NCI-H345 treated with DMSO at 0.1 percent for 48 hours (cell line): ENCODE results near the gene EXOC1L.

Source experiments
- DNase-seq: peaks from one replicate; lab custom pipeline; 2025; ENCODE audit not compliant: unreplicated experiment; lab: John Stamatoyannopoulos, UW

The EXOC1L gene, protein sequence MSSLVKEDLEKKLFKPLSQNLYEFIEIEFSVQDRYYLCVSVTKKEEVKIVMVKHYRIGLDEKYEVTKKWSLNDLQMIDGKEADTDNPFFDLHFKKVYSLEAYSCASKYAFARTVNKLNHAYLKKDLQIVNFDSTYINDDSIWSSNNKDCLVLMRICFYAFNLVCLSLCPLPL

DNA sequence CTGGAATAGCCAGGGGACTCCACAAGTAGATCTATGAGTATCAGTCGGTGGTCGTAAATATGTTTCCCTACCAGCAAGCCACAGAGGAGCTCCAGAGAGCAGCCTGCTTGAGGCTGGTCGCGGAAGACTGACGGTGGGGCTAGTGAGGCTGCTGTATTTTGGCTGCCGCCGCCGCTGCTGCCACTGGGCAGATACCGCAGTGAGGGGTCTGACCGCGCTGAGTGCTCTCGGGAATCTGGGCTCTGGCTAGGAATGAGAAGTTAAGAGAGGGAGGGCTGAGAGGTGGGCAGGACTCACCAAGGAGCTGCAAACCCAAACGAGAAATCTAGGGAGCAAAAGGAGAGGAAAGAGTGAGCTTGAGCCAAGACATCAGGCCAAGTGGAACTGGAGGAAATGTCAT, at the start of gene EXOC1L:
Gene EXOC1L (plus strand): TSS at position 157 of the 400 bp plus-strand sequence. CDS start 237 bp downstream, at position 394.
- no peak for DNase-seq

DNA sequence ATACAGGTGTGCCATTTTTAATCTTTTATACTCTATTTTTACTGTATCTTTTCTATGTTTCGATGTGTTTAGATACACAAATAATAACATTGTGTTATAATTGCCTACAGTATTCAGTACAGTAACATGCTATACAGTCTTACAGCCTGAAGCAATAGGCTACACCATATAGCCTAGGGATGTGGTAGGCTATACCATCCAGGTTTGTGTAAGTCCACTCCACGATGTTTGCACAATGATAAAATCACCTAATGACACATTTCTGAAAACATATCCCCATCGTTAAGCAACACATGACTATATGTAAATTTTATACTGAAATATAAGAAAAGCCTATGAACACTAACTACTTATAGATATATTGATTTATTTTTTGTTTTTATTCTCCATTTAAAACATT, 48.9 kb upstream of the EXOC1L start:
- no peak for DNase-seq

DNA sequence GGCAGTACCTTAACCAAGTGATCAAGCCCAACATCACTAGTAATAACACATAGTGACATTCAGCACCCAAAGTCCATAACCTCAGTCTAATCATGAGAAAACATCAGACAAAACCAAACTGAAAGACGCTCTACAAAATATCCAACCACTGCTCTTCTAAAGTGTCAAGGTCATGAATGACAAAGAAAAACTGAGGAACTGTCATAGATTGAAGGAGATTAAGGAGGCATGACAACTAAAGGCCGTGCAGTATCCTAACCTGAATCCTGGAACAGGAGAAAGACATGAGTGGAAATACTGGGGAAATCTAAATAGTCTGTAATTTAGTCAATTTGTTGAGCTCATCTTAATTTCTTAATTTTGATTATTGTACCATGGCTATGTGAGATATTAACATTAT, 38.2 kb upstream of the EXOC1L start:
- DNase-seq: no peak

DNA sequence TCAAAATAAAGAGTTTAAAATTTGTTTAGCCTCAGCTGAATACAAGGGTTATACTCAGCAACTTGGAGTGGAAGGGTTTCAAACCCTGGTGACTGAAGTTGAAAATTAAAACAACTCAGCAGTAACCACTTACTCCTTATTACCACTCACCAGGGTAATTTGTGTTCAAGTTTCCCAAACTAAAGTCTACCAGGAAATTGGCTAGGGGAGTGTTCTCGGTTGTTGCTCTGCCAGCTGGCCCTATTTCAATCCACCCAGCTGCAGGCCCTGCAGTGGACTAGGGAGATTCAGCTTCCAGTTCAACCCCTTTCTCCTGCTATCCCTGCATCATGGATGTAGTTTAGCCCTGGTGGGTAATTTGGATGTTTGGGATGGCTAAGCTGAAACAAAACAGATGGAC, 37.8 kb upstream of the EXOC1L start:
- DNase-seq: no peak

DNA sequence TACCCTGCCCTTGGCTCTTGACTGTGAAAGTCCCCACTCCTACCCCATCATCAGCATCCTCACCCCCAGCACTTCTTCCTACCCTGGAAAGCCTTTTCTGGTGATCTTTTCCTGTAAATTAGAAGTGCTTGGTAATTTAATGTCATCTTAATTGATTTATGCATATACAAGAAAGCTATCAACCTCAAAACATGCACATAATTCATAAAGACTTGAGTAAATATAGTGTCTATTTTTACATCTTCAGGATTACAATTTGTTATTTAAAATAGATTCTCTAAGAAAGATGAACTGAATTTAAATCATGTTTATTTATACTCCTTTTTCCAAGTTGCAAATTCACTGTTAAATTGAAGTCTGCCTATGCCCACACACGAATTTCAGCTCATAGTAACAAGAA, 36.0 kb upstream of the EXOC1L start:
- DNase-seq: no peak

DNA sequence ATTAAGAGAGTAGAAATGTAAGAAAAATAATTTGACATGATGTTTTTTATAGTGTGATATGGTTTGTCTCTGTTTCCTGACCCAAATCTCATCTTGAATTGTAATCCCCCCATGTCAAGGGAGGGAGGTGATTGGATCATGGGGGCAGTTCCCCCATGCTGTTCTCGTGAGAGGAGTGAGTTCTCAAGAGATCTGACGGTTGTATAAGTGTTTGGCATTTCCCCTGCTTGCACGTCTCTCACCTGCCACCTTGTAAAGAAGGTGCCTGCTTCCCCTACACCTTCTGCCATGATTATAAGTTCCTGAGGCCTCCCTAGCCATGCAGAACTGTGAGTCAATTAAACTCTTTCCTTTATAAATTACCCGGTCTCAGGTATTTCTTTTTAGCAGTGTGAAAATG, 34.8 kb upstream of the EXOC1L start:
- DNase-seq: no peak

DNA sequence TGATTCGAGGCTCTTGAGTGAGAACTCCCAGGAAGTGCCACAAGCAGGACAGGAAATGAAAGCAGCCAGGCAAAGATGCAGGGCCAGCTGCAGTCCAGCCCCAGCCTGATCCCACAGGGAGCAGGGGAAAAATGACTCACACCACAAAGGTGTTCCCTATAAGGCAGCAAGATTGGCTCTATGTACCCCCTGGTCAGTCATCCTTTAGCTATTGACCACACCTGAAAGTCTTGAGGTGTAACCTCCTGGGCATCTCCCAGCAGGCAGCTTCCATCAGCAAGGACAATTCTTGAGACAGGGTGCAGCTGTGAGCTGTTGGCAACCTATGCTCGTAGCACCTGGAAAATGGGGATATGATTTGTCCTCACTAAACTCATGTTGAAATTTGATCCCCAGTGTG, 27.9 kb upstream of the EXOC1L start:
- DNase-seq: no peak

DNA sequence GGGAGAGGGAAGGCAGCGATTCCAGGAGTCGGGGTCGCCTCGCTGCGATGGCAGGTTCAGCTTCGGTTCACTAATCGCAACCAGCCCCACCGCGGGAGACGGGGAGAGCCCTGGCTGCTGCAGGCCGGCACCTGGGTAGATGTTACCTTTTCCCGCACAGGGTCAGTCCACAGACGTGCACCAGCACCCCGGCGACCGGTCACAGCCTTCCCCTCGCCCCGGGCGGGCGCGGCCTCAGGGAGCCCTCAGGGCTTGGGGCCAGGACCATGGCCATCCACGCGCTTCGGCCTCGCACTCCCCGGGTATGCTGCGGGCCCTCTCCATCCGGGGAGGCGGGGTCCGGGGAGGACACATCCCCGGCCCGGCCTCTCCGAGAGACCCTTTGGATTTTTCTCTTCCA, 26.1 kb upstream of the EXOC1L start:
- no peak for DNase-seq

DNA sequence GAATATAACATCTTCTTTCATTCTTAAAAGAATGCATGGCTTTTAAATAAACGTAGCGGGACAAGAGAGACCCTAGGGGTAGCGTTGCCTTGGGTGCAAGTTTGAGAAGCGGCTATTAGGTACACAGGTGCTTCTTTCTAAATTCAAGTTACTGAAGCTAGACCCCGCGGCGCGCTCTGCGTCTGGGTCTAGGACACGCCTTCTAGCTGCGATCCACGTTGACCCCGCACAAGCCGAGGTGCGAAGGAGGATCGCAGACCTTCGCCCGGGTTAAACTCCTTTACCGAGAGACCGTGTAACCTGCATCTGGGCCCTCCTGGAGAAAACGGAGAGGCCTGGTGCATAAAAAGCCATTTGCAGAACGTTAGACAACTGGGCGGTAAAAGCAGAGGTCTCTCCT, 25.5 kb upstream of the EXOC1L start:
- DNase-seq: no peak

DNA sequence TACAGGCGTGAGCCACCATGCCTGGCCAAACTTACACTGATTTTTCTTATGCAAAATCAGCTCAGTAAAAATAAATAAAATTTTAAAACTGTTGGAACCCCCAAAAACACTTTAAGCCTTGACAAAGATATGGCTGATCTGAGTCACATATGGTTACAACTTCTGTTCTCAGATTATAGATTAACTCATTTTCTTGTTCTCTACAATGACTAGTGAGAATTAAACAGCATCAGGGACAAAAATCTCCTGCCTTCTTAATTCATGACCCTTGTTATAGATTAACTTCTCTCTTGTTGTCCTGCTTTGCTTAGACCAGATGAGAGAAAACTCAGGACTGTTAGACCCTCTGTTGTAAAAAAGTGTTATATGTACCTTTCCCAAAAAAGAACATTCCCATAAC, 24.2 kb upstream of the EXOC1L start:
- DNase-seq: no peak

DNA sequence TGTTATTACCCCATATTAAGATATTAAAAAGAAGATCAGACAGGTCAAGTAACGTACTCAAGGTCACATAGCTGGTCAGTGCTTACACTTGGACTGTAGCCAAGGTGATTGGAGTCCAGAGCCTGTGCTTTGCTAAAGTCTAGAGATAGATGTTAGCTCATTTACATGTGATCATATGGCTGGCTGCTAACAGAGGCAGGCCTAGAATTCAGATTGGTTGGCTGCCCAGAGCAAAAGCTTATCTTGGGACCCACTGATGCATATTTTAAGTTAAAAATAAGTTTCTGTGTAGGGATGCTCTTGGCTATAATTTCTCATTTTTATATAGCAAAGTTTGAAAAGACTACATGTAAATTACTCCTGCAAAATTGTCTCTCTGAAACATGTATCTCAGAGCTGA, 18.1 kb upstream of the EXOC1L start:
- no peak for DNase-seq

DNA sequence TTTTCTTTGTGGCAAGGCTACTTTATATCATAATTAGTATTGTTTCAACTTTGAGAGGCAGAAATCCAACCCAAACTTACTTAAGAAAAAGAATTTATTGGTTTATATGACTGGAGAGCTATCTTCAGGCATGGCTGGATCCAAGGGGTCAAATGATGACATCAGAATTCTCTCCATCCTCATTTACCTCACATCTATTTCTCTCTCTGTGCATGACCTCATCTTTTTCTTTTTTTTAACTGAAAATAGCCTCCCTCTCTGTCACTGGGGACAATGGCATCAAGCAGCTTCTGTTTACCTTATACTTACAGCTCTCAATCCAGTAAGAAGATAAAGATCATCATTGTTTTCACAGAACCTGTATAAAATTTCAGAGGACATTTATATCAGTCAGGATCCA, 12.0 kb upstream of the EXOC1L start:
- DNase-seq: peak; percentile 4

DNA sequence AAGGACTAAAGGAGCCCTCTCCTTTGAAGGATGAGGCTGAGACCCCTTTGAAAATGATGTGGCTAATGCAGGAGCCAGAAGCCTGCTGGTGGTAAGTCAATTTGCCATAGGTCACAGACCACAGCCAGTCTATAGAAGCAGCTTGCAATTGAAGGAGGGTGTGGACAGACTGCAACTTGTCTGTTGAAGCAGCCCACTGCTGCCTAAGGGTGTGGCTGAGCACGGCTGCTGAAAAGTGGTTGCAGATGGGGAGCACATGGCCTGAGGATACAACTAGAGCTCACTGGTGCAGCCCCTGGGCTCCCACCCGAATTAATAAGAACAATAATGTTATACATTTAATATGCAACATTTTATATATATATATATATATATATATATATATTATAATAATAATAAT, 11.4 kb upstream of the EXOC1L start:
- no peak for DNase-seq

DNA sequence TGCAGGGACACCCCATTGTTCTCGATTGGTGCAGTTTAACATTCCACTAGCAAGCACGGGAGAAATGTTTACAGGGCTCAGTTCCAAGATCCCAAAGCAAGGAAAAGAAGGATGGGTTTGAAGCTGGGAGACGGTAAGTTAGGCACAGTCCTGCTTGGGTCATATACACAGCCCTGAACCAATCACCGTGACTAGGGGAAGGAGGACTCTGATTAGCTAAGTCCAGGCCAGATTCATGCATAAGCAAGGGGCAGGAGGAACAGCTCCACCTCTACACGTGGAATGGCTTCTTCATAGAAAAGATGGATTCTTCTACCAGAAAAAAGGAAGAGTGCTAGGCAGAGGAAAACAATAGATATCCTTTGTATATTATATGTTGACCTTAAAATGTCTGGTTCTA, 11.0 kb upstream of the EXOC1L start:
- no peak for DNase-seq

DNA sequence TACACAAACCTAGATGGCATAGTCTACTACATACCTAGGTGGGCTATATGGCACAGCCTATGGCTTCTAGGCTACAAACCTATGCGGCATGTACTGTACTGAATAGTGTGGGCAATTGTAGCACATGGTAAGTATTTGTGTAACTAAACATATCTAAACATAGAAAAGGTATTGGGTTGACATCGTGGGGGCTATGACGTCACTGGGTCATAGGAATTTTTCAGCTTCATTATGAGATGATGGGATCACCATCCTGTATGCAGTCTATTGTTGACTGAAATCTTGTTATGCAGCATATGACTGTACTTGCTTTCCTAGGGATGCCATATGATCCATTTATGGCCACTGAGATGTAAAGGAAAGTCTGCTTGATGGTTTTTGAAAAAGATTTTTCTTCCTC, 1.9 kb upstream of the EXOC1L start:
- DNase-seq: no peak

DNA sequence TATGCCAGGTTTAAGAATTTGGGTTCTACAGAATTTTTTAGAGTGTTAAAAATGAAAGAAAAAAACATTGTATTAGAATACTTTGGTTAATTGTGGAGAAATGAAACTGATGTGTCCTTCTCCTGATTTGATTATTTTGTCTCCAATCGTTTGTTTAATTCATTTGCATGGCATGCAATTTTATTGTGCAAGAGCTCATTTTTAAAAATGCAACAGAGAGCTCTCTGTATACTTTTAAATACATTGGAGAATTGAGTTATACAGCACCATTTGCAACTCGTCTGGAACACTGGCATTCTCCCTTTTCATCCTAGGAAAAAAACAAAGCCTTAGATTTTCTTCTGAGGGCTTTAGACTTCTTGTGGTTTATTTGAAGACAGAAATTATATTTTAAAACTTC, 689 bp downstream of the EXOC1L start:
- DNase-seq: no peak

DNA sequence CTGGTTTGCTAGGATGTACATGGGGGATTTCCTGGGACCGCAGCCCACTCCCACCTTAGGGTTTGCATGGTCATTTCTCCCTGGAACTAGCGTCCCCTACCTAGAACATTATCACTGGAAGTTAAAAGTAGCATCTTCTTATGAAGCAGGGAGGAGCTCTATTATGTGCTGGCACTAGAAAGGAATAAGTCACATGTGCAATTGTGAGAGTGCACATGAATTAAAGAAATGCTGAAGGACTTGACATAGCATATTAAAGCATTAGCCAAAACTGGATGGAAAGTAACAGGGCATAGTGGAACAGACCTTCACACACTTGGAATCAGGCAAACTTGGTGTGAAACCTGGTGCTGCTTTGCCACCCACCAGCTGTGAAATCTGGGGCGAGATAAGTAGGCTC, 2.7 kb downstream of the EXOC1L start:
- DNase-seq: no peak

DNA sequence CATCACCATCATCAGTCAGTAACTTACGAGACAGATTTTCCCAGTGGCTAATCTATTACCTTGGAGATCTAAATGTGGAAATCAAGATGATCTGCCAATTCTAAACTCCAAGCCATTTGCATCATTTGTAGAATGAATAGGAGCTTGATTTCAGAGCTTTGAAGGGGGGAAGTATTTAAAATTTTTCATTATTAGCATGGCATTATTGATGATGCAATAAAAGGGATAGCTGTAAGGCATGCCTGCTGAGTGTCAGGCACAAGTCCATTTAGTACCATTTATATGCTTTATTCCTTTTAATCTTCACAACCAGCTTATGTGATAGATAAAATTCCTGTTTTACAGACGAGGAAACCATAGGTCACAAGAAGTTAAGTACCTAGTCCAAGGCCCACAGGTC, 5.3 kb downstream of the EXOC1L start:
- no peak for DNase-seq

DNA sequence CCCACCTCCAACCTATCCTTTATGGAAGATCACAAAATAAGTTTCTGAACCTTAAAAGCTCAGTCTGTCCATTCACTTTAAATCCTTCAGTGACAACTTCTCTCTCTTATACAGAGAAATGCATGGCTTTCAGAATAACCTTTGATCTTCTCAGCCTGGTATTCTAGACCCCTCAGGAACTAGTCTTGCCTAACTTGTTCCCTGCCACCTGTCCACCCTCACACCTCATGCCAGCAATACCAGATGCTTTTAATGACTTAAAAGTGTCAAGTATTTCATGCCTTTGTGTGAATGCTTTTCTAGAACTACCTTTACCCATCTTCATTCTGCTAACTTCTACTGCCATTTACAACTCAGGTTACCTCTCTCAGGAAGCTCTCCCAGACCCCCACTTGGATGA, 7.4 kb downstream of the EXOC1L start:
- DNase-seq: no peak

DNA sequence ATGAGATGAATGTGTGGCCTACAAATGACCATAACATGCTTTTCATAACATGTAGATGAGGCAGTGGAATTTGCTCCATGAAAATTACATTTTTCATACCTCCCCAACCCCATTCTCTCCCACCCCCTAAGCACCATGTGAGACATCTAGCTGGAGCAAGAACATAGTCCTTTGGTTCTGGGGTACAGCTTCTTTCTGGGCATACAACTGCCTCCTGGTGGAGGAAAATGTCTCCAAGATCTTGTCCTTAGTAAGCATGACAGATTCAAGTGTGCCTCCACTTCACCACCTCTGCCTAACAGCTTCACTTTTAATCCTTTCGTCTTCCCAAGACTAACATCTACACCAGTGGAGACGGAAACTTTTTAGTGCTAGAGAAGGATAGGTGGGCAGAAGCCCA, 8.0 kb downstream of the EXOC1L start:
- no peak for DNase-seq

DNA sequence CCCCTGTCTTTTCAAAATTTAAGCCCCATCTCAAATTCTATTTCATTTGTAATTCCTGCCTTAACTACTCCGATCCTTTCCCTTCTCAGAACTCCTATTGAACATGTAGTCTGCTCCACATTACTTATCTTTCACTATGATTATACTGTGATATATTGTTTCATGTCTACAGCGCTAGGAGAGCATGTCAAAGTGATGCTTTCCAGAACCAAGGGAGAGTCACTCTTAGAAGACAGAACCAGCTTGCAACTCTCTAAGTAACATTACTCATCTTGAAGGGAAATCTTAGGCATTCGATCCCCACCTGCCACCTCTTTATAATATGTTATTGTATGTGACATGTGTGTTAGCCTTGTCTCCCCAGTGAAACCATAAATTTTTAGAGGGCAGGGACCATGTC, 10.5 kb downstream of the EXOC1L start:
- no peak for DNase-seq

DNA sequence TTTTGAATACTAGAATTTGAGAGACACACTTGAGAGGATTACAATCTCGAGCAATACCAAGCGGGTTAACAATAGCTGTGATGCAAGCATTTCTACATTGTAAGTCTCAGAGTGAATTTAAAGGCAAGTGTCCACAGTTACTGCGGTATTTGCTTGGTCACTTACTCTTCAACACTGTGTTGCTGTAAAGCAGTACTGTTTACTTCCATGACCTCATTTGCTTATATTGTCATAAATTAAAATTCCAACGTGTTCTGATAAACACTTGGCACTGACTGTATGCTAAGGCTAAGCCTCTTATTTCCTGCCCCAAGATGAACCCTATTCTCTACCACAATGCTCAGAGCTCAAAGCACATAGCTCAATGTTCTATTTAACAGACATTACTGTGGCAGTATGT, 11.1 kb downstream of the EXOC1L start:
- no peak for DNase-seq

DNA sequence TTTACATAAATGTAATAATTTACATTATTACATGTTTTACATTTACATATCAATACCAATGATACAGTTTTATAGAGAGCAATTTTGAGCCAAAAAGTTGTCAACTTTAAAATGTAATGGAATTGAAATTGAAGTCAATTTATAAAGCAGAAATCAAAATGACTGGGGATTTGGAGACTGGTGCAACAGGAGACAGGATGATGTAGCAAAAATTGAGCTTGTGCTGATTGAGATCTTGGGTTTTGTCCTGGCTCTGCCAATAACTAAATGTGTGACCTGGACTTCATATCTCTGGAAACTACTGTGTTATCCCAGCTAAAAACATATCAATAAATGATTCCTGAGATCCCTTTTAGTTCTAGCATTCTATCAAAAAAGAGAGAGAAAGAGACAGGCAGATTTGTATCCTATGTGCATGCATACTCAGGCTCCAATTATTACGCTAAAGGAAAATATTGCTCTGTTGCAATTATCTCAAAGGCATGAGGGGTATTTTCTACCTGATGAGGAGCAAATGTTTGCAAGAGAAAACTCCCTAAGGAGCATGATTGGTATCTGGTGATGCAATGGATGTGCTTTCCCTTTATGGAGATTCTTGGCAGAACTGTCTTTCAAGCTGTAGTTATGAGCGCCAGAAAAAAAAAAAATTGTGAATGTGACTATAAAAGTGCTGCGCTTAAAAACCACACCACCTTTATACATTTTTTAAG, 14.7 kb downstream of the EXOC1L start:
- no peak for DNase-seq
